C4-2B (cell line): ENCODE data around the gene NBPF1.

ENCODE experiments used
- ZFX ChIP-seq: fragments of 450-650 bp; IDR thresholded peaks from 2 replicates; pipeline ENCODE4 v1.6.1; 2017
- TF ChIP-seq, protein P1 (sequence below): fragments of 450-650 bp; conservative IDR thresholded peaks from 2 replicates; pipeline ENCODE4 v1.5.1; 2017; ENCODE audit warnings: mild to moderate bottlenecking

DNA sequence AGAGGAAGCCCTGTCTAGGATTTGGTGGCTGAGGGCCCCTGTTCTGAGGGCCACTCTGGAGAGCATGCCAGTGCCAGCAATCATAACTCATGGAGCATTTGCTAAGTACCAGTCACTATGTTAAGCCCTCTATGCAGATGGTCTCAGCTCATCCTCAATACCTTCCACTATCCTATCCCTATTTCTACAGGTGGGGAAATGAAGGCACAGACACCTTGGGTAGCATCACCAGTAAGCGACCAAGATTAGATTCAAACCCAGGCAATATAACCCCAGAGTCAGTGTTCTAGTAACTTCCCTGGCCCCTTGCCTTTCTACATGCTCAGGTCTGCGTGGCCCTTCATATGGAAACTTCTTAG, 7.9 kb upstream of the NBPF1 start:
- TF ChIP-seq, protein P1, sequence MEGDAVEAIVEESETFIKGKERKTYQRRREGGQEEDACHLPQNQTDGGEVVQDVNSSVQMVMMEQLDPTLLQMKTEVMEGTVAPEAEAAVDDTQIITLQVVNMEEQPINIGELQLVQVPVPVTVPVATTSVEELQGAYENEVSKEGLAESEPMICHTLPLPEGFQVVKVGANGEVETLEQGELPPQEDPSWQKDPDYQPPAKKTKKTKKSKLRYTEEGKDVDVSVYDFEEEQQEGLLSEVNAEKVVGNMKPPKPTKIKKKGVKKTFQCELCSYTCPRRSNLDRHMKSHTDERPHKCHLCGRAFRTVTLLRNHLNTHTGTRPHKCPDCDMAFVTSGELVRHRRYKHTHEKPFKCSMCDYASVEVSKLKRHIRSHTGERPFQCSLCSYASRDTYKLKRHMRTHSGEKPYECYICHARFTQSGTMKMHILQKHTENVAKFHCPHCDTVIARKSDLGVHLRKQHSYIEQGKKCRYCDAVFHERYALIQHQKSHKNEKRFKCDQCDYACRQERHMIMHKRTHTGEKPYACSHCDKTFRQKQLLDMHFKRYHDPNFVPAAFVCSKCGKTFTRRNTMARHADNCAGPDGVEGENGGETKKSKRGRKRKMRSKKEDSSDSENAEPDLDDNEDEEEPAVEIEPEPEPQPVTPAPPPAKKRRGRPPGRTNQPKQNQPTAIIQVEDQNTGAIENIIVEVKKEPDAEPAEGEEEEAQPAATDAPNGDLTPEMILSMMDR = peak; percentile 80
- no peak for TF ChIP-seq ZFX
